SK-N-SH (cell line): Measurements from ENCODE around the gene PTCRA.

Source experiments
- GATA2 ChIP-seq: sonication (generic); formaldehyde crosslinking; IDR thresholded peaks from 2 replicates; pipeline ENCODE4 v1.5.0; 2020; ENCODE audit warnings: mild to moderate bottlenecking, missing genetic modification reagents
- YY1 ChIP-seq: IDR thresholded peaks from 2 replicates; pipeline ENCODE4 v1.4.0; 2012; ENCODE audit warnings: low read depth, mild to moderate bottlenecking

DNA sequence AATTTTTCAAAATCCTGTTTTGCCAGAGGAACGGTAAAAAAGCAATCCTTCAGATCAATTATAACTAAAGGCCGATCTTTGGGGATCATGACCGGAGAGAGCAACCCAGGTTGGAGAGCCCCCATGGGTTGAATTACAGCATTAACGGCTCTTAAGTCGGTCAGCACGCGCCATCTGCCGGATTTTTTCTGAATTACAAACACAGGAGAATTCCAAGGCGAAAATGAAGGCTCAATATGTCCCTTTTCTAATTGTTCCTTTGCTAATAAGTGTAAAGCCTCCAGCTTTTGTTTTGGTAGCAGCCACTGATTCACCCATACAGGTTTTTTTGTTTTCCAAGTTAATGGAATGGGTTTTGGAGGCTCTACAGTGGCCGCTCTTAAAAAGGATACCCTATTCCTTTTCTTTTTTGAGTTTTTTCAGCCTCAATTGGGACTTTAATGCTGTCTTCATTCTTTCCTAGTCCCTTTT, 16.9 kb upstream of the PTCRA start:
- TF ChIP-seq YY1 (no peak), GATA2 (no peak)
